B cell (primary cell): Measurements from ENCODE around the gene EIF3L.

ENCODE experiments used
- EZH2 ChIP-seq: IDR thresholded peaks from 2 replicates; pipeline ENCODE4 v1.6.1; 2012; ENCODE audit warnings: borderline replicate concordance, low read depth, mild to moderate bottlenecking, moderate library complexity, low read length; ENCODE audit not compliant: insufficient read depth, poor library complexity, severe bottlenecking
- TF ChIP-seq, protein P1 (sequence below): fragments of 200-600 bp; IDR thresholded peaks from one replicate; pipeline ENCODE4 v1.8.0; 2022; ENCODE audit warnings: antibody characterized with exemption, mild to moderate bottlenecking

DNA sequence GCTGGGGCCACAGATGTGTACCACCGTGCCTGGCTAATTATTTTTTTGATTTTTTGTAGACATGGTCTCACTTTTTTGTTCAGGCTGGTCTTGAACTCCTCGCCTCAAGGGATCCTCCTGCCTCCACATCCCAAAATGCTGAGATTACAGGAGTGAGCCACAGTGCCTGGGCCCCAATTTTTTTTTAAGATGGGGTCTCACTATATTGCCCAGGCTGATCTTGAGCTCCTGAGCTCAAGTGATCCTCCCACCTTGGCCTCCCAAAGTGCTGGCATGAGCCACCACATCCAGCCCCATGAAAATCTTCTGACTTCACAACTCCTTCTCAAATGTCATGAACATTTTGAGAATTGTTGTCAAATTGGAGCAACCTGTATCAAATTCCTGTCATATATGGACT, 2.8 kb upstream of the EIF3L start:
- TF ChIP-seq, protein P1, sequence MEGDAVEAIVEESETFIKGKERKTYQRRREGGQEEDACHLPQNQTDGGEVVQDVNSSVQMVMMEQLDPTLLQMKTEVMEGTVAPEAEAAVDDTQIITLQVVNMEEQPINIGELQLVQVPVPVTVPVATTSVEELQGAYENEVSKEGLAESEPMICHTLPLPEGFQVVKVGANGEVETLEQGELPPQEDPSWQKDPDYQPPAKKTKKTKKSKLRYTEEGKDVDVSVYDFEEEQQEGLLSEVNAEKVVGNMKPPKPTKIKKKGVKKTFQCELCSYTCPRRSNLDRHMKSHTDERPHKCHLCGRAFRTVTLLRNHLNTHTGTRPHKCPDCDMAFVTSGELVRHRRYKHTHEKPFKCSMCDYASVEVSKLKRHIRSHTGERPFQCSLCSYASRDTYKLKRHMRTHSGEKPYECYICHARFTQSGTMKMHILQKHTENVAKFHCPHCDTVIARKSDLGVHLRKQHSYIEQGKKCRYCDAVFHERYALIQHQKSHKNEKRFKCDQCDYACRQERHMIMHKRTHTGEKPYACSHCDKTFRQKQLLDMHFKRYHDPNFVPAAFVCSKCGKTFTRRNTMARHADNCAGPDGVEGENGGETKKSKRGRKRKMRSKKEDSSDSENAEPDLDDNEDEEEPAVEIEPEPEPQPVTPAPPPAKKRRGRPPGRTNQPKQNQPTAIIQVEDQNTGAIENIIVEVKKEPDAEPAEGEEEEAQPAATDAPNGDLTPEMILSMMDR = no peak
- no peak for TF ChIP-seq EZH2
